Body of pancreas (tissue), 4 donors: ENCODE results near the gene GPC1. TPM values are rescaled to one million over a fixed set of nuclear protein-coding genes. Genes with fewer than 3 reads are reported as not detected.

Experiments
- ATAC-seq: fragments of 150-250 bp; one replicate; pipeline ENCODE4 v1.9.1; 2016
- DNase-seq, 4 donors: peaks; one replicate each; pipeline ENCODE4 v3.0.0-alpha.2; 2019
- H3K27ac ChIP-seq, 4 donors: fragments of 200-600 bp; sonication (generic); 1 replicate in 3 of 4; 2 replicates in 1 of 4; pipeline versions ENCODE4 v1.5.1 to v1.6.1; 2016 to 2019; ENCODE audit warnings: mild to moderate bottlenecking in 1 of 4, mixed read lengths in 1 of 4, moderate library complexity in 1 of 4
- H3K27me3 ChIP-seq, 2 donors: fragments of 200-600 bp; sonication (generic); one replicate each; pipeline ENCODE4 v1.6.0; 2016; ENCODE audit warnings: mild to moderate bottlenecking in 1 of 2
- H3K36me3 ChIP-seq, 2 donors: fragments of 200-600 bp; sonication (generic); replicated peaks in 1 of 2; 2 replicates each; pipeline ENCODE4 v1.5.1; 2016; ENCODE audit warnings: low read depth in 2 of 2; ENCODE audit not compliant: insufficient read depth in 1 of 2
- H3K4me1 ChIP-seq: fragments of 200-600 bp; sonication (generic); one replicate; pipeline ENCODE4 v1.6.0; 2016
- H3K4me3 ChIP-seq, 2 donors: fragments of 200-600 bp; sonication (generic); 1 replicate in 1 of 2; 2 replicates in 1 of 2; pipeline ENCODE4 v1.5.1; 2016 to 2019
- H3K9me3 ChIP-seq, 3 donors: fragments of 200-600 bp; sonication (generic); 1 replicate in 2 of 3; 2 replicates in 1 of 3; pipeline ENCODE4 v1.5.1; 2016
- POLR2A ChIP-seq, 3 donors: fragments of 450-650 bp; IDR thresholded peaks; one replicate each; pipeline ENCODE4 v1.6.1; 2016; ENCODE audit warnings: antibody characterized with exemption in 3 of 3, mild to moderate bottlenecking in 2 of 3
- WGBS, 2 donors: methylation state at CpG; one replicate each; pipeline ENCODE4 v1.1.5; 2017; 5-methylcytosine and 5-hydroxymethylcytosine counted together
- intact Hi-C: fragments of 100-400 bp; cut with DNase I; formaldehyde crosslinking; loops from one replicate; pipeline ENCODE4 v1.15.1; 2023
- total RNA-seq, 2 donors: library from RNA; depleted of rRNA; stranded (reverse); fragments of >200 nt; gene quantifications; one replicate each; pipeline ENCODE4 v1.1.0, GENCODE V29; 2016
- TF ChIP-seq, protein P1 (sequence below), 7 experiments: fragments of 450-650 bp in 4 of 7; fragments of 200-600 bp in 3 of 7; sonication (generic) in 3 of 7; IDR thresholded peaks; one replicate each; pipeline ENCODE4 v1.5.1; 2016 to 2019; ENCODE audit warnings: antibody characterized with exemption in 7 of 7

GPC1 gene
- total RNA-seq, 2 donors from 2014 or later = 23.3 to 30.7 TPM

DNA sequence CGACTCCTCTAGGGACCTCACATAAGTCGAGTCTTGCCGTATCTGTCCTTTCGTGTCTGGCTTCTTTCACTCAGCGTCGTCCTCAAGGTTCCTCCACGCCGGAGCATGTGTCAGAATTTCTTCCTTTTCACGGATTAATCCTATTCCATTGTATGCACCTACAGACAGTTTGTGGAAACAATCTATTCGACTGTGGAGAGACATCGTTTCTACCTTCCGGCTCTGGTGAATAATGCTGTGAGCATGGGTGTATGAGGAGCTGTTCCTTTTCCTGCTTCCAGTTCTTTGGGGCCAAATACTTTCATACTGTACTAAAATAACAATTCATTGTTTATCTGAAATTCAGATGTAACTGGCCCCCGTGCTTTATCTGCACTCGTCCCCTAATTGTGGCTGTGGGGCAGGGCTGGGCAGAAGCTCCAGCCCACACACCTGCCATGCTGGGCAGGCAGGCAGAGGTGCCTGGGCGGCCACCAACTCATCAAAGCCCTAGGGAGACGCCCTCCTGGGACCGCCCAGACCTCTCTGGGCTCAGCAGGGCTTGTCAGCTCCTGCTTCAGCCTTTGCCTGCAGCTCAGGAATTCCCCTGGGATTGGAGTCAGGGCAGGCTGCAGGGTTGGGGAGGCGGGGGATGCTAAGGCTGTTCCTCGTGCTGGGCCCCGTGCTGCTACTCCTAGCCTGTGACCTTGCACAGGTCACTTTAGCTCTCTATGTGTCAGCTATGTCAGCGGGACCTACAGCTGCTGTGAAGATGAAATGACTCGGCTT is 14.5 kb downstream of the GPC1 start:
- Histone ChIP-seq H3K27ac (no peak overlapping the region), H3K4me3 (no peak overlapping the region), H3K9me3 (no peaks in the 10 kb centered on the region), H3K4me1 (peaks cover 21% of the 10 kb centered on the region), H3K27me3 (no peaks in the 10 kb centered on the region), H3K36me3 (no peaks in the 10 kb centered on the region)
- WGBS, 2 donors = 72% methylated on average over 14 to 22 of the region's 22 CpGs
- TF ChIP-seq, protein P1, sequence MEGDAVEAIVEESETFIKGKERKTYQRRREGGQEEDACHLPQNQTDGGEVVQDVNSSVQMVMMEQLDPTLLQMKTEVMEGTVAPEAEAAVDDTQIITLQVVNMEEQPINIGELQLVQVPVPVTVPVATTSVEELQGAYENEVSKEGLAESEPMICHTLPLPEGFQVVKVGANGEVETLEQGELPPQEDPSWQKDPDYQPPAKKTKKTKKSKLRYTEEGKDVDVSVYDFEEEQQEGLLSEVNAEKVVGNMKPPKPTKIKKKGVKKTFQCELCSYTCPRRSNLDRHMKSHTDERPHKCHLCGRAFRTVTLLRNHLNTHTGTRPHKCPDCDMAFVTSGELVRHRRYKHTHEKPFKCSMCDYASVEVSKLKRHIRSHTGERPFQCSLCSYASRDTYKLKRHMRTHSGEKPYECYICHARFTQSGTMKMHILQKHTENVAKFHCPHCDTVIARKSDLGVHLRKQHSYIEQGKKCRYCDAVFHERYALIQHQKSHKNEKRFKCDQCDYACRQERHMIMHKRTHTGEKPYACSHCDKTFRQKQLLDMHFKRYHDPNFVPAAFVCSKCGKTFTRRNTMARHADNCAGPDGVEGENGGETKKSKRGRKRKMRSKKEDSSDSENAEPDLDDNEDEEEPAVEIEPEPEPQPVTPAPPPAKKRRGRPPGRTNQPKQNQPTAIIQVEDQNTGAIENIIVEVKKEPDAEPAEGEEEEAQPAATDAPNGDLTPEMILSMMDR (IDR thresholded peaks at IDR 0.05) = no peak
- TF ChIP-seq POLR2A (IDR thresholded peaks at IDR 0.05) = no peak
- ATAC-seq (no peak), DNase-seq (no peak)
- intact Hi-C loops = loop anchor here (10.0 kb wide), 1 partner anchor 305 kb away; the partner anchor contains the start of gene OTOS

DNA sequence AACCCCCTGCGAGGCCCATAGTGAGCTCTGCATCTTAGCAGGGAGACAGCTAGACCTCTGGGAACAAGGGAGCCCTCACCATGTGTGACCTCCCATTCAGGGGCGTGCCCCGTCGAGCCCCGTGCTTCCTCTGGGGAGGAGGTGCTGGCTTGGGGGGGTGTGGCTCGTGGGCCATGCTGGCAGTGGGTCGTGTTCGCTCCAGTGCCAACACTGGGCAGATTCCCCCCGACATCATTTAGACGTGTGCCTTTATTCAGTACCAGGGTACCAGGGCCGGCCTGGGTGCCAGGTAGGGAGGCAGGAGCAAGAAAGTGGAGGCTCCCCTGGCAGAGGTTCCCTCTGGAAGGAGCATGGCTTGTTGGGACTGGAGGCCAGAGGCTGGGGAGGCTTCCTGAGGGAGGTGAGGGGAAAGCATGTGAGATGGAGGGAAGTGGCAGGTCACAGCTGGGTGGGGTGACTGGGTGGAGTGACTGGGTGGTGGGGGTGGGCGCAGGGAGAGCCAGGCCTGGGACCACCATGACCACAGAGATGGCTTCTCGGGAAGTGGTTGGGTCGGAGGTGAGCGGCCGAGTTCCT is 15.2 kb downstream of the GPC1 start:
- no peaks in the 10 kb centered on the region for H3K9me3 ChIP-seq
- H3K36me3 ChIP-seq = no peaks in the 10 kb centered on the region
- 73 to 90% methylated on average over 3 to 16 of the region's 16 CpGs for WGBS, 2 donors
- no peak overlapping the region for H3K4me3 ChIP-seq
- peaks cover 28% of the 10 kb centered on the region for H3K4me1 ChIP-seq
- DNase-seq (no peak), ATAC-seq (no peak)
- no peak for TF ChIP-seq POLR2A (IDR thresholded peaks at IDR 0.05)
- TF ChIP-seq, protein P1 (IDR thresholded peaks at IDR 0.05) = no peak
- intact Hi-C loops = no loop called here
- no peak overlapping the region for H3K27ac ChIP-seq
- no peaks in the 10 kb centered on the region for H3K27me3 ChIP-seq

DNA sequence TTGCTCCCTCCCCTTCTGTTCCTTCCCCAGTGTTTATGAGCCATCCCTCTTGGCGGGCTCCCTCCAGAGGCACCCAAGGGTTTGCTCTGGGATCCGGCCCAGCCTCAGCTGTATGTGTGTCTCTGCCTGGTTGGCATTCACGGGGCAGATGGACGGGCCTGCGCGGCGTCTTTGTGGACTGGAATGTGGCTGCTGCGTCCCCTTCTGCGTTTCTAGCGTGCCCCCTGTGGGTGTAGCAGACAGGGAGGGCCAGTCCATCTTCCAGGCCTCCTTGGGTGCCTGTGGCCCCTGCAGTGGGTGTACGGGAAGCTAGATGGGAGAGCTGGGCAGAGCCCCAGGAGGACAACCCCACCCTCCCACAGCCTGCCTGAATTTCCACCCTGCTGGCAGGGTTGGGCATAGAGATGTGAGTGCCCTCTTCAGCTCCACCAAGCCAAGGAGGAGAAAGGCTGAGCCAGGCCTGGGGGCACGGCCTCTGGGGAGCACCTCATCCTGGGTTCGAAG is 15.7 kb downstream of the GPC1 start:
- intact Hi-C loops = no loop called here
- ATAC-seq (no peak), DNase-seq (no peak)
- H3K4me1 ChIP-seq = peaks cover 31% of the 10 kb centered on the region
- no peaks in the 10 kb centered on the region for H3K9me3 ChIP-seq
- H3K4me3 ChIP-seq = no peak overlapping the region
- H3K36me3 ChIP-seq = no peaks in the 10 kb centered on the region
- H3K27ac ChIP-seq = no peak overlapping the region
- no peaks in the 10 kb centered on the region for H3K27me3 ChIP-seq
- whole genome bisulfite sequencing, 2 donors = 81 to 94% methylated on average over 9 of the region's 13 CpGs
- no peak for TF ChIP-seq POLR2A (IDR thresholded peaks at IDR 0.05)
- TF ChIP-seq, protein P1 (IDR thresholded peaks at IDR 0.05) = no peak

DNA sequence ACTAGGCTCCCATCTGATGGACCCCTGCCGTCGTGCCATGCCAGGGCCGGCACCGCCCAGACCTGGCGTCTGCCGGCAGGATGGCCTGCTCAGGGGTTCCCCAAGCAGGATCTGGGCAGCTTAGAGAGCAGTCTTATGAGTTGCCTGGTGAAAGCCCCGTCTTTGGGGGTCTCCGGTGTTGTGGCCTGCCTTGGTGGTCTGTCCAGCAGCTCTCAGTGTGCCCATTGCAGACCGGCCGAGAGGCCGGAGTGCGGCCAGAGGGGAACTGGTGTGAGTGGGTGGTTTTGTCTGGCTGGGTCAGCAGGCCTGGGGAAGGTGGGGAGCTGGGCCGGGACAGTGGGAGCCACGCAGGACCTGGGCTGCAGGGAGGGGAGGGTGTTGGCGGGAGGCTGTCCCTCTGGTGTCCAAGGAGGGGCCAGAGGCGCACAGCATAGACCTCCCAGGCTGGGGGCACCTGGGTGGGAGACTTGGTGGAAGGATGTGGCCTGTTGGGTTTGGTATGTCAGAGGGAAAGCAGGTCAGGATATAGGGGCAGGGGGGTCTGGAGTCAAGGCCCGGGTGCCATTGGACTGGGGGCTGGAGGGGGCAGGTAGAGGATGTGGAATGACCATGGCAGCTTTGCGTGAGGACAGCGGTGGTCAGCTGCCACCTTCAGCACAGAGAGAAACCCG is 16.5 kb downstream of the GPC1 start:
- Histone ChIP-seq H3K36me3 (no peaks in the 10 kb centered on the region), H3K27ac (no peak overlapping the region), H3K4me3 (no peak overlapping the region), H3K27me3 (no peaks in the 10 kb centered on the region), H3K4me1 (peaks cover 31% of the 10 kb centered on the region), H3K9me3 (no peaks in the 10 kb centered on the region)
- DNase-seq = no peak
- intact Hi-C loops = no loop called here
- TF ChIP-seq, protein P1 (IDR thresholded peaks at IDR 0.05) = no peak
- no peak for TF ChIP-seq POLR2A (IDR thresholded peaks at IDR 0.05)
- 73 to 75% methylated on average over 13 to 20 of the region's 20 CpGs for WGBS, 2 donors
- no peak for ATAC-seq
